GM20431 (cell line): ENCODE data around the gene CHSY1.

ENCODE experiments used
- in situ Hi-C: fragments of 300-500 bp; cut with MseI, MboI; formaldehyde crosslinking; loops from one replicate; pipeline ENCODE4 v1.15.0; 2020; ENCODE audit warnings: low sequenced_read_pairs; ENCODE audit not compliant: unreplicated experiment

CHSY1 gene

DNA sequence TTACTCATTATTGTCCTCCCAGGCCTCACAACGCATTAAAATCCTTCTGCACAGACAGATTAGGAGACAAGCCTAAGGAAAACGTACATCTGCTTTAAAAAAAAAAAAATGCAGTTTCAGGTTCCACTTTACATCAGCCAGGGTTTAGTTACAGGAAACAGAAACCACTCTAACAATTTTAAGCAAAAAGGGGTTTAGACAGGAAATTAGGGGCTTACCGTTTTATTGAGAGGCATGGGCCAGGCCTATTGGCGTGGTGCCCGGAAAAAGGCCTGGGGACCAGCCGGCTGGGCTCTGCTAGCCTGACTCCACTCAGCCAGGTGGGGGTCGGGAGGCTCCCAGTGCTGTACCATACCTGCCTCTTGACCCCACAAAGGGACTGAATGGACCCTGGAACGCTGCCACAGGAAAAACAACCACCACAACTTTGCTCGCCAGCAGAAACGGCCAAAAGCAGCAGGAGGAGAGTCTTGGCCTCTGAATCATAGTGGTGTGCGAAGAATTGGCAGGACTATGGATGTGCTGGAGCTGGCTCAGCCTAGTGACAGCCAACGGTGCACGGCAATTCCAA, 124.3 kb downstream of the CHSY1 start:
- in situ Hi-C loops: loop anchor here (10.0 kb wide), 1 partner anchor 127 kb away; the partner anchor contains the start of gene CHSY1

GRCh38 chr15:101126618-101127505, 125.0 kb downstream of the CHSY1 start:
- in situ Hi-C loops: loop anchor here (10.0 kb wide), 1 partner anchor 128 kb away; the partner anchor contains the start of gene CHSY1

- in situ Hi-C loops: loop anchor here (10.0 kb wide), 1 partner anchor 129 kb away; the partner anchor contains the start of gene CHSY1
Measured at GRCh38 chr15:101125881-101126428, 125.9 kb downstream of the CHSY1 start.
